Neutrophil (primary cell): ENCODE results near the gene SPATS2L.

Experiments used
- H3K27ac ChIP-seq: fragments of 200-600 bp; sonication (generic); 2 replicates; pipeline ENCODE4 v1.5.1; 2016; ENCODE audit warnings: mild to moderate bottlenecking, moderate library complexity
- H3K27me3 ChIP-seq: fragments of 200-600 bp; sonication (generic); 2 replicates; pipeline ENCODE4 v1.6.0; 2016; ENCODE audit warnings: mild to moderate bottlenecking
- H3K36me3 ChIP-seq: fragments of 200-600 bp; sonication (generic); 2 replicates; pipeline ENCODE4 v1.5.1; 2017
- H3K4me1 ChIP-seq, 2 experiments: fragments of 200-600 bp in 1 of 2; sonication (generic) in 1 of 2; 1 replicate in 1 of 2; 2 replicates in 1 of 2; pipeline versions ENCODE4 v1.5.1 to v1.6.1; 2013 to 2016; ENCODE audit warnings: low read depth in 1 of 2, low read length in 1 of 2, mild to moderate bottlenecking in 1 of 2, moderate library complexity in 1 of 2; ENCODE audit not compliant: control insufficient read depth in 1 of 2, insufficient read depth in 1 of 2
- H3K4me3 ChIP-seq, 2 experiments: fragments of 200-600 bp in 1 of 2; sonication (generic) in 1 of 2; 1 replicate in 1 of 2; 2 replicates in 1 of 2; pipeline ENCODE4 v1.5.1; 2013 to 2016; ENCODE audit warnings: low read depth in 1 of 2, low read length in 1 of 2, mild to moderate bottlenecking in 1 of 2, moderate library complexity in 1 of 2
- H3K9me3 ChIP-seq: fragments of 200-600 bp; sonication (generic); 2 replicates; pipeline ENCODE4 v1.5.1; 2016
- TF ChIP-seq, protein P1 (sequence below): fragments of 200-600 bp; sonication (generic); IDR thresholded peaks from 2 replicates; pipeline ENCODE4 v1.5.1; 2016; ENCODE audit warnings: antibody characterized with exemption

SPATS2L gene

DNA sequence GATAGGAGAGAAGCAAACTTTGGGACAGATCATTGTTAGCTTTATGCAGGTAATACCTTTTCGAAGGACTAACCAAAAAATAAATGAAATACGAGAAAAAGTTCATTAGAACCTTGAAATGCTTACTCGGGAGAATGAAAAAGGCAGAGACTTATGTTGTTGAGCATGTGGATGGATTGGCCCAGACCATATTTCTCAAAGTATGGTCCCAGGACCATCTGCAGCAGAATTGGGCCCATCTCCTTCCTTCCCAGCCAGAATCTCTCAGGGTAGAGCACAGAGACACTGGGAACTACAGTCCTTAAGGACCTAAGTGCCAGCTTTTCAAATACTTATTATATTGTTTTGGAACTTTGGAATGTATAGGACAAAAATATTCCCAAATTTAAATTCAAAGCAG is 152.6 kb downstream of the SPATS2L start:
- TF ChIP-seq, protein P1, sequence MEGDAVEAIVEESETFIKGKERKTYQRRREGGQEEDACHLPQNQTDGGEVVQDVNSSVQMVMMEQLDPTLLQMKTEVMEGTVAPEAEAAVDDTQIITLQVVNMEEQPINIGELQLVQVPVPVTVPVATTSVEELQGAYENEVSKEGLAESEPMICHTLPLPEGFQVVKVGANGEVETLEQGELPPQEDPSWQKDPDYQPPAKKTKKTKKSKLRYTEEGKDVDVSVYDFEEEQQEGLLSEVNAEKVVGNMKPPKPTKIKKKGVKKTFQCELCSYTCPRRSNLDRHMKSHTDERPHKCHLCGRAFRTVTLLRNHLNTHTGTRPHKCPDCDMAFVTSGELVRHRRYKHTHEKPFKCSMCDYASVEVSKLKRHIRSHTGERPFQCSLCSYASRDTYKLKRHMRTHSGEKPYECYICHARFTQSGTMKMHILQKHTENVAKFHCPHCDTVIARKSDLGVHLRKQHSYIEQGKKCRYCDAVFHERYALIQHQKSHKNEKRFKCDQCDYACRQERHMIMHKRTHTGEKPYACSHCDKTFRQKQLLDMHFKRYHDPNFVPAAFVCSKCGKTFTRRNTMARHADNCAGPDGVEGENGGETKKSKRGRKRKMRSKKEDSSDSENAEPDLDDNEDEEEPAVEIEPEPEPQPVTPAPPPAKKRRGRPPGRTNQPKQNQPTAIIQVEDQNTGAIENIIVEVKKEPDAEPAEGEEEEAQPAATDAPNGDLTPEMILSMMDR, result no peak
- no peaks in the 10 kb centered on the region for H3K9me3 ChIP-seq
- H3K4me3 ChIP-seq, result no peak overlapping the region
- H3K27ac ChIP-seq, result no peak overlapping the region
- no peaks in the 10 kb centered on the region for H3K27me3 ChIP-seq
- H3K36me3 ChIP-seq, result no peaks in the 10 kb centered on the region
- no peaks in the 10 kb centered on the region for H3K4me1 ChIP-seq

DNA sequence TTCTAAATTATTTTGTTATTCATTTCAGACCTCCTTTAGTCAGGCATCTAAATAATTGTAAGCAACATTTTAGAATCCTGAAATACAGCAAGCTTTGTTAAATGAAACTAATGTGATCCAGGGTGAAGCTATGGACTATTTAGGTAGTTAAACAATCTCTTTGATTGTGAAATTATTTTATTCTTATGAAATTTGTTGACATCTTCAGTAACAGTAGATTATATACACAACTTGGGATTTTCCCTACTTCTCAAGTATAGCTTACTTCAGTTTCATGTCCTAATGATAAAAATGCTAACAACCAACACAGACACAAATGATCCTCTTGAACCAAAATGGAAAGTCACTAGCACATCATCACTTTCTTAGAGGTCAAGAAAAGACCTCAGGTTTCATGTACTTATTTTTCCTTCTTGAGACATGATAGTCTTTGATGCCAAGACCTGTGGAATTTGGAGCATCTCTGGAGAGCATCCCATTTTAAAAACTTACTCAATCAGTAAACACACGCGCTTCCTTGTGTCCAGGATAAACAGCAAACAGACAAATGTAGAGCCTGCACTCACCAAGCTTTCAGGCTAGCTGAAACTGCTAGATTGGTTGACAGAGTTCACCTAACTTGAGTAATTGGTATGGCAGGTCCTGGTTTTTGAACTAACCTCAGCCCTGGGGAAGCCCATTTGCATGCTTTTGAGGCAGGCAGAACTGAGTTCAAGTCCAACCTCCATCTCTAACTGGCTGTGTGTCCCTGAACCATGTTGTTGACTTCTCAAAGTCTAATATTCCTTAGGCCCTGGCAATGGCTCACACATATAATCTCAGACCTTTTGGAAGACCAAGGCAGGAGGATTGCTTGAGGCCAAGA is 155.6 kb downstream of the SPATS2L start:
- TF ChIP-seq, protein P1, result no peak
- Histone ChIP-seq H3K36me3 (no peaks in the 10 kb centered on the region), H3K9me3 (no peaks in the 10 kb centered on the region), H3K4me3 (no peak overlapping the region), H3K4me1 (no peaks in the 10 kb centered on the region), H3K27ac (no peak overlapping the region), H3K27me3 (no peaks in the 10 kb centered on the region)

DNA sequence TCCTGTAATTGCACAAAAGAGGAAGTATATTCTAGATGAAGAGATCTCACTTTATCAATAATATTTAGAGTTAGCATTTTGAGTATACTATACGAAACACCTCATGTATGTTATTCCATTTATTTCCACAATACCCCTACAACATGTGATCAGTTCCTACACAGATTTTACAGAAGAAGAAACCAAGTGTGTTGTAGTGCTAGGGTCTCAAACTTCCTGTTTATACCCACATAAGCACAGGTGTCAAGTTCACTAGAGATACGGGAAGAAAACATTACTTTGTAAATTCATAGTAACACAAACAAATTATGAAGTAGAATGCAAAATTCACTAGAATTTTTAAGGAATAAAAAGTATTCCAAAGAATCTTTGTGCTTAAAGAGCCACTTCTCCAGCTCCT is 157.0 kb downstream of the SPATS2L start:
- TF ChIP-seq, protein P1, result no peak
- H3K27me3 ChIP-seq, result no peaks in the 10 kb centered on the region
- no peak overlapping the region for H3K27ac ChIP-seq
- no peaks in the 10 kb centered on the region for H3K4me1 ChIP-seq
- H3K9me3 ChIP-seq, result no peaks in the 10 kb centered on the region
- H3K36me3 ChIP-seq, result no peaks in the 10 kb centered on the region
- H3K4me3 ChIP-seq, result no peak overlapping the region

DNA sequence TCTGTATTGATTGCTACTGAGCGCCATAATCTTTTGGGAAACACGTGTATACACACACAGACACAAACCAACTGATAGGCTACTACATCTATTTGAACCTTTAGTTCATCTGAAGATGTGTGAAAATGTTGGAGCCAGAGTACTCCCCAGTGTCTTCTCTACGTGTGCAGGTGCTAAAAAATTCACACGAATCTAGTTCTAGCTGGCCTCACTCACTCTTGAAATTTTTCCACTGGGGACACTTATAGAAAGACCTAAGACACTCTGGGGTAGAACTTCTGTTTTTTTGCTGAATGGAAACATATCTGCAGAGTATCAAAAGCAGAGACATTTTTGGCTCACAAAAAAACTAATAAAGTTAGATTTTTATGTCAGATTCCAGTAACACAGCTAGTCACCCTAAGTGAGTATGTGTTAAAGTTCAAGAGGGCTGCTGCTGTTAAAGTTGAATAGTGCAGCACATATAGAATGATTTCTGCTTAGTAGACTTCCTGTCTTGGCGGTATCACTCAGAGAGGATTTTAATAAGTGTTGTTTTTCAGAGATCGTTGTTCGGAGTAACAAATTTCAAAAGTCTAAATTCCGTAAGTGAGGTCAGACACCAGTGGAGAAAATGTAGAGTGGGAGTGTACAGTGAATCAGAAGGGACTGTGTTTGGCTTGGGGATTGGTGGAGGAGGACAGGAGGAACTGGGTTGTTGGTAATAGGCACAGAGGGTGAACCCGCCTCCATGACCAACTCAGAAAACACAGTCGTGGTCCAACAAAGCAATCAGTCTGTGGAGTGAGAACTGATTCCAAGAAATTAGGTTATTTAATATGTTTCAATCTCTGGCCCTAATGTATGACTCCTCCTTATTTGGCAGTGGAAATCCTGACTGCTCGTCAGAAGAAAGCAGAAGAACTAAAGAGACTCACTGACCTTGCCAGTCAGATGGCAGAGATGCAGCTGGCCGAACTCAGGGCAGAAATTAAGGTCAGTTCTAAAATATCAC is 160.2 kb downstream of the SPATS2L start:
- Histone ChIP-seq H3K4me1 (no peaks in the 10 kb centered on the region), H3K9me3 (no peaks in the 10 kb centered on the region), H3K36me3 (no peaks in the 10 kb centered on the region), H3K27me3 (no peaks in the 10 kb centered on the region), H3K4me3 (no peak overlapping the region), H3K27ac (no peak overlapping the region)
- TF ChIP-seq, protein P1, result no peak

DNA sequence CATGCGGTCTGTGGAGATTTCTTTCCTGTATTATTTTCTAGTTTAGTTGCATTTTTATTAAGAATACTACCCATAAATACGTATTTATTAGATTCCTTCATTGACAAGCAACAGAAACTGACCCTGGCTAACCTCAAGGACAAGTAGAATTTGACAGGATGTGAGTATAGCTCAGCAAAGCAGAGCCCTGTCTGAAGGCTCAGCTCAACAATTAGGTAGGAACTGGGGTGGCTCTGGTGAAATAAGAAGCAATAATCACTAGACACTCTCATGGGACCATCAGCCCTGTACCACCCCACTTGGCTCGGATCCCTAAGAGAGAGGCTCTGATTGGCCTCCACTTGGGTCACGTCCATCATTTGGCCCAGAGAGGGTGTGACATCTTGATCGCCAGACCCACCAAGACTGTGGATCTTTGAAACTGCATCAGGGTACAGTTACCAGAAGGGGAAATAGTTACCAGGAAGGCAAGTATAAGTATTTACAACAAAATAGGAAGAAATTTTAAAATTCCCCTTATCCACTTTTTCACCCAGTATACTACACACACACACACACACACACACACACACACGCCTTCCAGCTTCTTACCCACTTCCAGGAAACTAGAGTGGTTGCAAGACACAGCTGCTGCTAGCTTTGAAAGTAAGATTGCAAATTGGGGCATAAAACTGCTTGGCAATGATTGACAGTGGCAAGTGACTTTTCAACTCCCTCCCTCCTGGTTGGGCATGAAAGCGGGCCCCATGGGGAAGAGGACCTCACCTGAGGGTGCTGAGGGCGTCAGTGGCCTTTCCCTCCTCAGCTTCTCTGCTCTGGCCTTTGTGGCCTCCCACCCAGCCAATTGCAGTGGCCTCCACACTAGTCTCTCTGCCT is 161.6 kb downstream of the SPATS2L start:
- TF ChIP-seq, protein P1, result no peak
- Histone ChIP-seq H3K27me3 (no peaks in the 10 kb centered on the region), H3K4me1 (no peaks in the 10 kb centered on the region), H3K36me3 (no peaks in the 10 kb centered on the region), H3K27ac (no peak overlapping the region), H3K9me3 (no peaks in the 10 kb centered on the region), H3K4me3 (no peak overlapping the region)
